SKM-1 treated with dmso at 0.1 percent for 144 hours (cell line): ENCODE results near the gene PLD3.
A peak's percentile ranks its signal among the peaks of the same experiment; 100 is the strongest.

Experiments used
- DNase-seq: peaks from one replicate; lab custom pipeline; 2025; ENCODE audit not compliant: unreplicated experiment; lab: John Stamatoyannopoulos, UW

The PLD3 gene

DNA sequence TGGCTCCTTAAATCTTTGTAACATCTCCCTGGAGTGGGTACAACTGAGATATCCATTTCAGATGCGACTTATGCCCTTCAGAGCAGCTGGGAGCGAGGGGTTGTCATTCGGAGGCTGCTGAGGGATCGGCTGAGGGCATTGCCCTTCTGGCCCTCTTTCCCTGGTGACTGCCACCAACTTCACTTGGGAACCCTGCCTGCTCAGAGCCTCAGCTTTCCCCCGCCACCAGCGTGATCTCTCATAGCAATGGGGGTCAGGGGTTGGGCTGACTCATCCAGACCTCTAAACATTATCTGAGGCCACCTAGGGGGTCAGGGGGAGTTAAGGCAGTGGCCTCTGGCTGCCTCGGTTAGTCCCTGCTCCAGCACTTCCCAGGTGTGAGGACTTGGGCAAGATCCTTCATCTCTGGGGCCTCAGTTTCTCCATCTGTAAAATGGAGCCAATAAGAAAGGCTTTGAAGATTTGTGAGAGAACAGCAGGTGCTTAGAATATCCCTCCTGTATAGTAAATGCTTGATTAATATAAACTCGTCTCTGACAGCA lies 63.5 kb downstream of the PLD3 start:
- DNase-seq = no peak

DNA sequence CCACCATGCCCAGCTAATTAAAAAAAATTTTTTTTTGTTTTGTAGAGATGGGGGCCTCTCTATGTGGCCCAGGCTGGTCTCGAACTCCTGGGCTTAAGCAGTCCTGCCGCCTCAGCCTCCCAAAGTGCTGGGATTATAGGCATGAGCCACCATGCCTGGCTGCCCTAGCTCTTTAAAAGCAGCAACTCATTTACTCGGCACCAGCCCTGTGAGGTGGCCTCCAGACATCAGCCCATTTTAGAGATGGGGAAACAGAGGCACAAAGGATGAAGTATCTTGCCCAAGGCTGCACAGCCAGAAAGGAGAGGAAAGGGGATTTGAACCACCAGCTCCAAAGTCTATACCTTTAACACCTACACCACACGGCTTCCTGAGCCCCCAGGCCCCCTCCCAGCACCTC lies 64.4 kb downstream of the PLD3 start:
- no peak for DNase-seq

GRCh38 chr19:40413291-40413845 lies 64.9 kb downstream of the PLD3 start, which contains the start of gene PRX:
Gene PRX (minus strand): TSS chr19:40413378. CDS start chr19:40407932, 5,446 bp downstream.
- no peak for DNase-seq

- no peak for DNase-seq
Observed at GRCh38 chr19:40414542-40415535, 66.3 kb downstream of the PLD3 start.

DNA sequence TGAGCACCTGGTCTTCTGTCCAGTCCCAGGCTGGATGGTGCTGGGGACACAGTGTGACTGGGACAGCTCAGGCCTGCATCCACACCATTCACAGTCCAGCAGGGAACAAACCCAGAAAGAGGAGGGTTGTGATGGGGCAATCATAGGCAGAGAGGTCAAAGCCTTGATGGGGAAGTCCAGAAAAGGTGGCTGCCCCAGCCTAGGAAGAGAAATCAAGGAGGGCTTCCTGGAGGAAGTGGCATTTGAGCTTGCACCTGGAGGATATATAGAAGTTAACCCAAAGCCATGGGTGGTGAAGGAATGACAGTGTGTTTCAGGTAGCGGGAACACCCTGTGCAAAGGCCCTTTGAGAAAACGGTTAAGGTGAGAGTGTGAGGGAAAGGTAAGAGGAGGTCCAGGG lies 67.3 kb downstream of the PLD3 start:
- no peak for DNase-seq

GRCh38 chr19:40416918-40417642 lies 68.6 kb downstream of the PLD3 start:
- DNase-seq = no peak

DNA sequence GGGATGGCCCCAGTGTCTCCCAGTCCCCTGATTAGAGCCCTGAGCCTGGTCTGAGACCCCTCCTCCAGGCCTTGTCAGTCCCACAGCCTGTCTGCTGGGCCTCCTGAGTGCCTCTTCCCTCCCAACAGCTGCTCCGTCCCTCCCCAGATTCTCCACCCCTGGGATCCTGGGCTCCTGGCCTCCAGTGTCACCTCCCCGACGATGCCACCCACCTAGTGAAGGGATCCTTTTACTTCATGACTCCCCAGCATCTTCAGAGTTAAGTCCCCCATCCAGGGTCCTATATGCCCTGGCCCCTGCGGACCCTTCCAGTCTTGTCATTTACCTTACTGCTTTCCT lies 69.1 kb downstream of the PLD3 start:
- DNase-seq = no peak

DNA sequence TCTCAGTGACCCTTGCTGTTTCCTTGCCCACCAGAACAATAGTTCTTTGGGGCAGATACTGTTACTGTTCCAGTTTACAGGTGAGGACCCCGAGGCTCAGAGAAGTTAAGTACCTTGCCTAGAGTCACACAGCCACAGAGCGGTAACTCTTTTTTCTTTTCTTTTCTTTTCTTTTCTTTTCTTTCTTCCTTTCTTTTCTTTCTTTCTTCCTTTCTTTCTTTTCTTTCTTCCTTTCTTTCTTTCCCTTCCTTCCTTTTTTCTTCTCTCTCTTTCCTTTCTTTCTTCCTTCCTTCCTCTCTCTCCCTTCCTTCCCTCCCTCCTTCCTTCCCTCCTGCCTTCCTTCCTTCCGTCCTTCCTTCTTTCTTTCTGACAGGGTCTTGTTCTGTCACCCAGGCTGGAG lies 69.5 kb downstream of the PLD3 start:
- DNase-seq = no peak

GRCh38 chr19:40419066-40419612 lies 70.6 kb downstream of the PLD3 start:
- no peak for DNase-seq

GRCh38 chr19:40419780-40420179 lies 71.3 kb downstream of the PLD3 start:
- no peak for DNase-seq

DNA sequence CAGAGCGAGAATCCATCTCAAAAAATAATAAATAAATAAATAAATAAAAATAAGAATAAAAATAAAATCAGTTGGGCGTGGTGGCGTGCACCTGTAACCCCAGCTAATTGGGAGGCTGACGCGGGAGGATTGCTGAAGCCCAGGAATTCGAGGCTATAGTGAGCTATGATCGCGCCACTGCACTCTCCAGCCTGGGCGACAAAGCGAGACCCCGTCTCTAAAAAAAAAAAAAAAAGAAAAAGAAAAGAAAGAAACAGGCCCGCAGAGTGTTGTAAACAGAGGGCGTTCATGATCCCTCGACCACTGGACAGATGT lies 71.9 kb downstream of the PLD3 start:
- no peak for DNase-seq

DNA sequence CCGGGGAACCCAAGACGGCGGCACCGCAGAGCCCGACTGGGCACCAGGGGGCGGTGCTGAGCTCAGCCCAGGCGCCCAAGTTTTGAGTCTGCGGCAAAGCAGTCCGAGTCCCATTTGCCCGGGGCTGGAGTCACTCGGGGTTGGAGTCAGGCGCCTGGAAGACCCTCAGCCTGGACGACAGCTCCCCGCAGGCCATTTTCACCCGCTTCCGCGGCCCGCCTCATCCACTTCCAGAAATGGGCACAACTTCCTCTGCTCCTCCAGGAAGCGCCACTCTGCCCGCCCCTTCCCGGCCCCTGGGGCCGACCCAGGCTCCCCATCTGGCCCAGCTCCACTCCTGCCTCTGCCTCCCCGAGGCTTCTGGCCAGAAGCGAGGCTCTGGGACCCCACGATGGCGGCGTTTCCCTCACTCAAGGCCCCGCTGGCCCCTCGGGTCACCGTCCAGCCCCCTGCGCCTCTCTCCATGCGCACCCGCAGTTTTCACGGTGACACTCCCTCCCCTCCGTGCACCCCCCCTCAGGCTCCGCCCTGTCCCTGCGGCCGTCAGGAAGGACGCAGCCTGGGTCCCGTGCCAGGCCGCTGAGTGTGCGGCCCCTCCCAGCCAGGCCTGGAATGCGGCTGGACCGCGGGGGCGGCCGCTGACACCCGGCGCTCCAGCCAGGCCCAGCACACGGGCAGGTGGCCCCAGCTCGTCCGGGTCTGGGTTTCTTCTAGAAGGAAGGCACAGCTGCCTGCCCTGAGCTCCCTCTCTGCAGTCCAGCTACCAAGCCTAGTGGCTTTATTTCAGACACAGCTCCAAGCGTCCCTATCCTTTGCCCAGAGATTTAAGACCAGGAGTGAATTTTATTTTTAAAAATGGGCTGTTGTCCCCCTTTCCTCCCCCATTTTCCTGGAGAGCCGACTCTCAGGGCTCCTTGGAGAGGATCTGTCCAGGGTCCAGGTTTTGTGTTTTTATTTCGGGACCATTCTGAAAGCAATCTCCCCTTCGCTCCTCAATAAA lies 72.6 kb downstream of the PLD3 start:
- peak; percentile 78 for DNase-seq

- DNase-seq = no peak
Observed at GRCh38 chr19:40421993-40422747, 73.7 kb downstream of the PLD3 start.

DNA sequence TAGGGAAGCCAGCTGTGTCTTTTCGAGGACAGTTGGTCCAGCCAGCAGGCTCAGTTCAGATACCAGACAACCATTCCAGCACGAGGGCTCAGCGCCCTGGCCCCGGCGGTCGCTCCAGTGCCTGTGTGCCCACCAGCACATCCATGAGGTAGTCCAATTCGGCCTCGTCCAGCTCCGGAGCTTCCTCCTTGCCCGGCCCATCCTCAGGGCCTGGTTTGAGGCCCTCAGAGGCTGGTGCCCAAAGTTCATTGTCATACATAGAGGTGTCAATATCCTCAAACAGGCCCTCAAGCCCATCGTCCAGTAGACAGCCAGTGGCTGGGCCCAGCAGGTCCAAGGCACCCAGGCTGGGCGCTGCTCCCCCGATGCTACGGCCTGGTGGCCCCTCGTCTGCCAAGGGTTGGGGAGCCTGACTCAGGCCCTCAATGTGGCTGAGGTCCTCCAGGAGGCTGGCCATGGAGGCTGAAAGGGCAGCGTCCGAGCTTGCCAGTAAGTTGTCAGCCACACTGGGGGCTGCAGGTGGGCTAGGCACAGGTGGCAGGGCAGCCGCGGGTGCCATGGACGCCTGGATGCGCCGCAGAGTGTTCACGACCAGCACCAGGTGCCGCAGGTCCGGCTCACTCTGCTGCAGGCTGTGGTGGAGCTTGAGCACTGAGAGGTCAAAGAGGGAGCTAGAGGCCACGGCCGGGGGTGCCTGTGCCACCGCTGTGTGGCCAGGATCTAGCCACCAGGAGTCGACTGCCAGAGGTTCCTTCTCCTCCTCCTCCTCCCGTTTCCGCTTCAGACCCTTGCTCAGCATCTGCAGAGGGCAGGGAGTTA lies 74.5 kb downstream of the PLD3 start:
- no peak for DNase-seq

DNA sequence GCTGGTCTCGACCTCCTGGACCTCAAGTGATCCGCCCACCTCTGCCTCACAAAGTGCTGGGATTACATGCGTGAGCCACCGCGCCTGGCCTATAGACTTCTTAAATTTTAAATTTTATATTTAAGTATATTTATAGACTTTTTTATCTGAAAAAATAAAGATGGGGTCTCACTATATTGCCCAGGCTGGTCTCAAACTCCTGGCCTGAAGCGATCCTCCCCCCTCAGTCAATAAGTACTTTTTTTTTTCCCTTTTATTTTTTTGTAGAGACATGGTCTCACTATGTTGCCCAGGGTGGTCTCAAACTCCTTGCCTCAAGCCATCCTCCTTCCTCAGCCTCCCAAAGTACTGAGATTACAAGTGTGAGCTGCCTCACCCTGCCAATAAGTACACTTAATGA lies 75.4 kb downstream of the PLD3 start:
- DNase-seq = no peak

- DNase-seq = no peak
Observed at GRCh38 chr19:40424637-40425449, 76.3 kb downstream of the PLD3 start.

GRCh38 chr19:40425450-40426287 lies 77.2 kb downstream of the PLD3 start, which contains the start of gene SERTAD1:
Gene SERTAD1 (minus strand): TSS chr19:40425992. CDS start chr19:40423546, 2,446 bp downstream.
- peak; percentile 100 for DNase-seq
